Spleen (tissue), 11 donors: ENCODE measurements around the gene LRRN2. TPM values are rescaled to one million over a fixed set of nuclear protein-coding genes. Genes with fewer than 3 reads are reported as not detected.

Source experiments
- DNase-seq: peaks from one replicate; pipeline ENCODE4 v3.0.0-alpha.2; 2020
- H3K27ac ChIP-seq, 8 donors: fragments of 200-600 bp; sonication (generic) in 7 of 8; 1 replicate in 4 of 8; 2 replicates in 4 of 8; pipeline versions ENCODE4 v1.5.0 to v1.8.0; 2016 to 2021; ENCODE audit warnings: inconsistent platforms in 4 of 8, mild to moderate bottlenecking in 4 of 8, moderate library complexity in 1 of 8
- H3K27me3 ChIP-seq, 7 donors: fragments of 200-600 bp; sonication (generic) in 6 of 7; replicated peaks in 1 of 7; 1 replicate in 4 of 7; 2 replicates in 3 of 7; pipeline versions ENCODE4 v1.5.0 to v1.8.0; 2016 to 2021; ENCODE audit warnings: inconsistent platforms in 3 of 7, mild to moderate bottlenecking in 1 of 7
- H3K36me3 ChIP-seq, 6 donors: fragments of 200-600 bp; sonication (generic) in 5 of 6; 1 replicate in 4 of 6; 2 replicates in 2 of 6; pipeline versions ENCODE4 v1.5.0 to v1.8.0; 2016 to 2021; ENCODE audit warnings: inconsistent platforms in 2 of 6
- H3K4me1 ChIP-seq, 6 donors: fragments of 200-600 bp; sonication (generic) in 5 of 6; 1 replicate in 3 of 6; 2 replicates in 3 of 6; pipeline versions ENCODE4 v1.5.0 to v1.8.0; 2016 to 2021; ENCODE audit warnings: inconsistent platforms in 3 of 6
- H3K4me3 ChIP-seq, 8 donors: fragments of 200-600 bp; sonication (generic) in 7 of 8; 1 replicate in 4 of 8; 2 replicates in 4 of 8; pipeline versions ENCODE4 v1.5.0 to v1.8.0; 2016 to 2021; ENCODE audit warnings: inconsistent platforms in 4 of 8, mild to moderate bottlenecking in 4 of 8, moderate library complexity in 2 of 8
- H3K9me3 ChIP-seq, 8 donors: fragments of 200-600 bp; sonication (generic) in 7 of 8; 1 replicate in 4 of 8; 2 replicates in 4 of 8; pipeline versions ENCODE4 v1.5.0 to v1.8.0; 2016 to 2021; ENCODE audit warnings: inconsistent platforms in 4 of 8
- CTCF ChIP-seq, 11 experiments: fragments of 200-600 bp in 7 of 11; fragments of 450-650 bp in 4 of 11; sonication (generic) in 4 of 11; IDR thresholded peaks in 8 of 11; conservative IDR thresholded peaks in 3 of 11; 1 replicate in 7 of 11; 2 replicates in 4 of 11; pipeline versions ENCODE4 v1.4.0 to v1.8.0; 2016 to 2021; ENCODE audit warnings: antibody characterized with exemption in 11 of 11, inconsistent platforms in 4 of 11, mild to moderate bottlenecking in 1 of 11
- POLR2A ChIP-seq, 3 donors: fragments of 450-650 bp; IDR thresholded peaks; one replicate each; pipeline ENCODE4 v1.5.1; 2017; ENCODE audit warnings: antibody characterized with exemption in 3 of 3, mild to moderate bottlenecking in 1 of 3
- POLR2AphosphoS5 ChIP-seq, 3 donors: sonication (generic); formaldehyde crosslinking; IDR thresholded peaks; one replicate each; pipeline ENCODE4 v1.5.1; 2017; ENCODE audit warnings: antibody characterized with exemption in 3 of 3
- WGBS, 5 donors: extraction: QIAGEN DNeasy Blood & Tissue Kit in 3 of 5; methylation state at CpG; one replicate each; pipeline versions ENCODE4 v1.1.5 to v1.1.7; 2013 to 2018; 5-methylcytosine and 5-hydroxymethylcytosine counted together
- intact Hi-C: fragments of 100-400 bp; cut with DNase I; formaldehyde crosslinking; loops from one replicate; pipeline ENCODE4 v1.15.0; 2023; ENCODE audit warnings: low total_unique reads
- polyA plus RNA-seq, 3 donors: library from polyadenylated mRNA; stranded (reverse); fragments of 200-250 nt; gene quantifications; one replicate each; pipeline ENCODE4 v1.2.1, GENCODE V29; 2013
- total RNA-seq, 7 donors: library from RNA; depleted of rRNA in 3 of 7; stranded (reverse); fragments of >200 nt in 3 of 7; fragmentation: NEBNext Ultra II Directional in 4 of 7; extraction: Animal tissue kit (Norgen Biotek cat#: 25700) in 4 of 7; gene quantifications; one replicate each; pipeline versions ENCODE4 v1.1.0 to v1.2.1, GENCODE V29; 2016 to 2021
- donor health status: healthy with polysubstance abuse.
- donor health status: DM: no; HTN: no; CAD: no; lungs with moderate emphysema.
- donor health status: DM: no; HTN: no; CAD: no.
- donor health status: Bipolar disorder and iron deficiency.
- donor health status: healthy.
- donor health status: DM: no; HTN: no; CAD: no.
- donor health status: DM: yes; HTN: yes; CAD: no.

LRRN2 gene
- total and polyA plus RNA-seq, 10 donors = 1.6 to 11.9 (median 4.5) TPM

- Histone ChIP-seq H3K4me3 (no peak overlapping the region), H3K27ac (no peak overlapping the region), H3K27me3 (peaks cover 0 to 21% (median 0%) of the 10 kb centered on the region in 7 donors), H3K36me3 (no peaks in the 10 kb centered on the region), H3K9me3 (no peaks in the 10 kb centered on the region), H3K4me1 (no peaks in the 10 kb centered on the region)
- DNase-seq = no peak
- TF ChIP-seq POLR2AphosphoS5 (IDR thresholded peaks at IDR 0.05) (no peak), CTCF (IDR thresholded peaks at IDR 0.05 in 8 of 11, conservative IDR thresholded peaks at IDR 0.05 in 3 of 11) (no peak), POLR2A (IDR thresholded peaks at IDR 0.05) (no peak)
- 69 to 80% (median 73%) methylated on average over 9 of the region's 9 CpGs for WGBS, 5 donors
- intact Hi-C loops = no loop called here
Observed at GRCh38 chr1:204725821-204726448, 40.4 kb upstream of the LRRN2 start.

GRCh38 chr1:204723131-204723787 lies 37.7 kb upstream of the LRRN2 start:
- Histone ChIP-seq H3K4me1 (no peaks in the 10 kb centered on the region), H3K27me3 (peaks cover 0 to 3% (median 0%) of the 10 kb centered on the region in 7 donors), H3K9me3 (no peaks in the 10 kb centered on the region), H3K27ac (no peak overlapping the region), H3K4me3 (no peak overlapping the region), H3K36me3 (no peaks in the 10 kb centered on the region)
- no peak for DNase-seq
- intact Hi-C loops = no loop called here
- TF ChIP-seq POLR2AphosphoS5 (IDR thresholded peaks at IDR 0.05) (no peak), POLR2A (IDR thresholded peaks at IDR 0.05) (no peak), CTCF (IDR thresholded peaks at IDR 0.05 in 8 of 11, conservative IDR thresholded peaks at IDR 0.05 in 3 of 11) (no peak)
- 67 to 84% (median 77%) methylated on average over 8 of the region's 8 CpGs for WGBS, 5 donors

- Histone ChIP-seq H3K4me3 (no peak overlapping the region), H3K9me3 (no peaks in the 10 kb centered on the region), H3K27ac (no peak overlapping the region), H3K27me3 (peaks cover 0 to 3% (median 0%) of the 10 kb centered on the region in 7 donors), H3K4me1 (no peaks in the 10 kb centered on the region), H3K36me3 (no peaks in the 10 kb centered on the region)
- no peak for DNase-seq
- intact Hi-C loops = no loop called here
- 74 to 84% (median 77%) methylated on average over 8 to 10 of the region's 10 CpGs for WGBS, 5 donors
- TF ChIP-seq CTCF (IDR thresholded peaks at IDR 0.05 in 8 of 11, conservative IDR thresholded peaks at IDR 0.05 in 3 of 11) (no peak), POLR2A (IDR thresholded peaks at IDR 0.05) (no peak), POLR2AphosphoS5 (IDR thresholded peaks at IDR 0.05) (no peak)
Observed at GRCh38 chr1:204721373-204722055, 36.0 kb upstream of the LRRN2 start.

GRCh38 chr1:204716660-204717059 lies 31.1 kb upstream of the LRRN2 start:
- intact Hi-C loops = no loop called here
- H3K27ac ChIP-seq = no peak overlapping the region
- TF ChIP-seq POLR2AphosphoS5 (IDR thresholded peaks at IDR 0.05) (no peak), CTCF (IDR thresholded peaks at IDR 0.05 in 8 of 11, conservative IDR thresholded peaks at IDR 0.05 in 3 of 11) (no peak), POLR2A (IDR thresholded peaks at IDR 0.05) (no peak)
- H3K9me3 ChIP-seq = no peaks in the 10 kb centered on the region
- DNase-seq = no peak
- no peaks in the 10 kb centered on the region for H3K36me3 ChIP-seq
- peaks cover 3 to 19% (median 14%) of the 10 kb centered on the region in 6 donors for H3K4me1 ChIP-seq
- peaks cover 0 to 20% (median 4%) of the 10 kb centered on the region in 7 donors for H3K27me3 ChIP-seq
- no peak overlapping the region for H3K4me3 ChIP-seq
